Natural killer cell (primary cell): ENCODE data around the gene CDC42EP3. TPM values are rescaled to one million over a fixed set of nuclear protein-coding genes. Genes with fewer than 3 reads are reported as not detected.

Source experiments
- ATAC-seq, 3 donors: fragments of 150-1000 bp in 2 of 3; fragments of 200-7000 bp in 1 of 3; cut with Tn5 transposase; 1 replicate in 1 of 3; 2 replicates in 2 of 3; pipeline ENCODE4 v1.10.0; 2021; ENCODE audit warnings: mild to moderate bottlenecking in 2 of 3, moderate library complexity in 2 of 3
- DNase-seq, 2 donors: peaks; one replicate each; pipeline versions ENCODE4 v3.0.0 to v3.0.0-alpha.2; 2013 to 2021; ENCODE audit warnings: mixed read lengths in 1 of 2
- H3K27ac ChIP-seq: one replicate; pipeline ENCODE4 v1.5.1; 2013; ENCODE audit warnings: mild to moderate bottlenecking, low read length
- H3K27me3 ChIP-seq: one replicate; pipeline ENCODE4 v1.6.1; 2013; ENCODE audit warnings: low read length; ENCODE audit not compliant: control insufficient read depth, insufficient read depth
- H3K36me3 ChIP-seq: one replicate; pipeline ENCODE4 v1.6.1; 2013; ENCODE audit warnings: low read length; ENCODE audit not compliant: control insufficient read depth, insufficient read depth
- H3K4me1 ChIP-seq: one replicate; pipeline ENCODE4 v1.6.1; 2013; ENCODE audit warnings: low read length; ENCODE audit not compliant: control insufficient read depth, insufficient read depth
- H3K4me3 ChIP-seq: one replicate; pipeline ENCODE4 v1.5.1; 2013; ENCODE audit warnings: low read length
- H3K9me3 ChIP-seq: one replicate; pipeline ENCODE4 v1.6.1; 2013; ENCODE audit warnings: low read length; ENCODE audit not compliant: control insufficient read depth, insufficient read depth
- H3K27ac Mint-ChIP-seq, 2 donors: one replicate each; pipeline ENCODE4 v1.8.0; 2022; ENCODE audit warnings: mild to moderate bottlenecking in 2 of 2, mixed read lengths in 2 of 2, moderate library complexity in 1 of 2
- H3K27me3 Mint-ChIP-seq, 2 donors: one replicate each; pipeline ENCODE4 v1.8.0; 2022; ENCODE audit warnings: low read depth in 2 of 2, mixed read lengths in 2 of 2
- H3K36me3 Mint-ChIP-seq: one replicate; pipeline ENCODE4 v1.8.0; 2022; ENCODE audit warnings: mixed read lengths
- H3K4me1 Mint-ChIP-seq, 2 donors: one replicate each; pipeline ENCODE4 v1.8.0; 2022; ENCODE audit warnings: mixed read lengths in 2 of 2
- H3K4me3 Mint-ChIP-seq: one replicate; pipeline ENCODE4 v1.8.0; 2022; ENCODE audit warnings: mild to moderate bottlenecking, moderate library complexity, mixed read lengths
- H3K9me3 Mint-ChIP-seq, 2 donors: one replicate each; pipeline ENCODE4 v1.8.0; 2022; ENCODE audit warnings: mixed read lengths in 2 of 2
- CTCF ChIP-seq: fragments of 200-600 bp; IDR thresholded peaks from one replicate; pipeline ENCODE4 v1.8.0; 2022; ENCODE audit warnings: antibody characterized with exemption
- WGBS: methylation state at CpG from one replicate; pipeline ENCODE4 v1.1.7; 2013; ENCODE audit warnings: missing lambda C conversion rate; ENCODE audit not compliant: insufficient coverage; 5-methylcytosine and 5-hydroxymethylcytosine counted together
- intact Hi-C: fragments of 100-400 bp; cut with micrococcal nuclease; formaldehyde crosslinking; loops from one replicate; pipeline ENCODE4 v1.14.2; 2022
- total RNA-seq, 4 donors: library from RNA; stranded (reverse); fragments of 120-200 nt in 1 of 4; gene quantifications; one replicate each; pipeline versions ENCODE4 v1.2.3 to v1.2.4, GENCODE V29; 2013 to 2022

The CDC42EP3 gene
- total RNA-seq, 3 donors from 2014 or later (not counting 1 experiment from before 2014, with no cell fraction given), result 73.9 to 105 (median 84.6) TPM

- no peaks in the 10 kb centered on the region for H3K9me3 ChIP-seq
- H3K9me3 Mint-ChIP-seq, result no peaks in the 10 kb centered on the region
- DNase-seq (no peak), ATAC-seq (no peak)
- no peaks in the 10 kb centered on the region for H3K27me3 ChIP-seq
- TF ChIP-seq CTCF, result no peak
- H3K27ac Mint-ChIP-seq, result peak overlapping the region; percentile 91 to 96
- H3K4me3 ChIP-seq, result no peak overlapping the region
- no peak overlapping the region for H3K27ac ChIP-seq
- intact Hi-C loops, result no loop called here
- WGBS, result 85% methylated on average over 6 of the region's 7 CpGs
- peak overlapping the region; percentile 28 for H3K4me3 Mint-ChIP-seq
- H3K27me3 Mint-ChIP-seq, result no peaks in the 10 kb centered on the region
- peaks cover 28% of the 10 kb centered on the region for H3K36me3 ChIP-seq
- H3K4me1 Mint-ChIP-seq, result peaks cover 91% of the 10 kb centered on the region in 2 donors
- no peaks in the 10 kb centered on the region for H3K36me3 Mint-ChIP-seq
- peaks cover 53% of the 10 kb centered on the region for H3K4me1 ChIP-seq
Observed at GRCh38 chr2:37663390-37663789, 8.1 kb downstream of the CDC42EP3 start.

GRCh38 chr2:37659723-37660122 is 11.7 kb downstream of the CDC42EP3 start:
- H3K36me3 ChIP-seq, result peaks cover 19% of the 10 kb centered on the region
- peak overlapping the region; percentile 51 for H3K4me3 Mint-ChIP-seq
- no peaks in the 10 kb centered on the region for H3K27me3 Mint-ChIP-seq
- no peaks in the 10 kb centered on the region for H3K36me3 Mint-ChIP-seq
- no peak for DNase-seq
- H3K4me1 Mint-ChIP-seq, result peaks cover 95 to 97% of the 10 kb centered on the region in 2 donors
- H3K4me3 ChIP-seq, result no peak overlapping the region
- H3K4me1 ChIP-seq, result peaks cover 62% of the 10 kb centered on the region
- H3K9me3 ChIP-seq, result no peaks in the 10 kb centered on the region
- no peak for ATAC-seq
- H3K27ac Mint-ChIP-seq, result peak overlapping the region; percentile 91 to 96
- no peaks in the 10 kb centered on the region for H3K27me3 ChIP-seq
- H3K27ac ChIP-seq, result no peak overlapping the region
- H3K9me3 Mint-ChIP-seq, result no peaks in the 10 kb centered on the region
- intact Hi-C loops, result loop anchor here (5.0 kb wide), 1 partner anchor 37 kb away; no protein-coding TSS in a partner anchor
- WGBS, result 98% methylated on average over 5 of the region's 5 CpGs
- TF ChIP-seq CTCF, result no peak

- H3K4me1 ChIP-seq, result peaks cover 62% of the 10 kb centered on the region
- DNase-seq (no peak), ATAC-seq (no peak)
- H3K36me3 ChIP-seq, result peaks cover 15% of the 10 kb centered on the region
- no peaks in the 10 kb centered on the region for H3K27me3 ChIP-seq
- Mint-ChIP-seq H3K4me1 (peaks cover 96 to 97% of the 10 kb centered on the region in 2 donors), H3K4me3 (peak overlapping the region; percentile 51), H3K27me3 (no peaks in the 10 kb centered on the region), H3K27ac (peak overlapping the region; percentile 91 to 96), H3K36me3 (no peaks in the 10 kb centered on the region), H3K9me3 (no peaks in the 10 kb centered on the region)
- WGBS, result over 99% methylated on average over 3 of the region's 3 CpGs
- no peak overlapping the region for H3K27ac ChIP-seq
- no peaks in the 10 kb centered on the region for H3K9me3 ChIP-seq
- intact Hi-C loops, result loop anchor here (5.0 kb wide), 1 partner anchor 36 kb away; no protein-coding TSS in a partner anchor
- H3K4me3 ChIP-seq, result no peak overlapping the region
- no peak for TF ChIP-seq CTCF
Observed at GRCh38 chr2:37658682-37659081, 12.8 kb downstream of the CDC42EP3 start.

GRCh38 chr2:37657471-37657870 is 14.0 kb downstream of the CDC42EP3 start:
- H3K4me3 ChIP-seq, result no peak overlapping the region
- ATAC-seq (no peak), DNase-seq (no peak)
- H3K4me1 ChIP-seq, result peaks cover 60% of the 10 kb centered on the region
- WGBS, result 100% methylated on average over 3 of the region's 4 CpGs
- TF ChIP-seq CTCF, result no peak
- H3K36me3 Mint-ChIP-seq, result no peaks in the 10 kb centered on the region
- peak overlapping the region; percentile 58 for H3K4me3 Mint-ChIP-seq
- H3K4me1 Mint-ChIP-seq, result peaks cover 98 to 99% of the 10 kb centered on the region in 2 donors
- H3K9me3 Mint-ChIP-seq, result no peaks in the 10 kb centered on the region
- H3K27me3 Mint-ChIP-seq, result no peaks in the 10 kb centered on the region
- no peaks in the 10 kb centered on the region for H3K27me3 ChIP-seq
- H3K9me3 ChIP-seq, result no peaks in the 10 kb centered on the region
- H3K36me3 ChIP-seq, result peaks cover 9% of the 10 kb centered on the region
- H3K27ac ChIP-seq, result peak overlapping the region; percentile 52
- intact Hi-C loops, result loop anchor here (2.0 to 5.0 kb wide), 2 partner anchors 13 to 35 kb away; partner anchors contain the start of gene CDC42EP3
- H3K27ac Mint-ChIP-seq, result peak overlapping the region; percentile 91 to 96
